Measurements from ENCODE around the gene GNPNAT1. TPM values are rescaled to one million over a fixed set of nuclear protein-coding genes. Genes with fewer than 3 reads are reported as not detected.
"Not testable (repeated sequence)": the region's sequence is repeated elsewhere in the genome, so short reads cannot be mapped to it uniquely, and the experiment has no call there.

GNPNAT1 gene
- total RNA-seq, 1 donor from 2014 or later: 14.9 TPM

GRCh38 chr14:52792097-52792415 is 649 bp upstream of the GNPNAT1 start:
- no peak for ATAC-seq
- DNase-seq (ENCODE audit: low spot score): no peak
- intact Hi-C loops (cut with DNase I): loop anchor here (2.0 kb wide), 1 partner anchor 67 kb away; no protein-coding TSS in a partner anchor

- no peak for ATAC-seq
- intact Hi-C loops (cut with DNase I): no loop called here
- no peak for DNase-seq (ENCODE audit: low spot score)
Measured at GRCh38 chr14:52790756-52791222, 618 bp downstream of the GNPNAT1 start.

- DNase-seq (ENCODE audit: low spot score) (no peak), ATAC-seq (no peak)
- intact Hi-C loops (cut with DNase I): no loop called here
Measured at GRCh38 chr14:52790011-52790755, 1.2 kb downstream of the GNPNAT1 start.

- no peak for DNase-seq (ENCODE audit: low spot score)
- intact Hi-C loops (cut with DNase I): no loop called here
- ATAC-seq: no peak
Measured at GRCh38 chr14:52789118-52789517, 2.3 kb downstream of the GNPNAT1 start.

GRCh38 chr14:52786887-52787286 is 4.5 kb downstream of the GNPNAT1 start:
- no peak for DNase-seq (ENCODE audit: low spot score)
- intact Hi-C loops (cut with DNase I): no loop called here
- no peak for ATAC-seq

GRCh38 chr14:52783206-52783605 is 8.2 kb downstream of the GNPNAT1 start:
- intact Hi-C loops (cut with DNase I): no loop called here

GRCh38 chr14:52781629-52782028 is 9.8 kb downstream of the GNPNAT1 start:
- intact Hi-C loops (cut with DNase I): no loop called here
- DNase-seq (ENCODE audit: low spot score): no peak
- no peak for ATAC-seq

More at GRCh38 chr14:52783206-52783605, 8.2 kb downstream of the GNPNAT1 start:
- DNase-seq (ENCODE audit: low spot score) (no peak), ATAC-seq (no peak)

GRCh38 chr14:52780893-52781292 is 10.5 kb downstream of the GNPNAT1 start:
- no peak for DNase-seq (ENCODE audit: low spot score)
- no peak for ATAC-seq
- intact Hi-C loops (cut with DNase I): no loop called here

- ATAC-seq: no peak
- intact Hi-C loops (cut with DNase I): no loop called here
- DNase-seq (ENCODE audit: low spot score): no peak
Measured at GRCh38 chr14:52778702-52779101, 12.7 kb downstream of the GNPNAT1 start.

GRCh38 chr14:52776816-52777215 is 14.6 kb downstream of the GNPNAT1 start:
- DNase-seq (ENCODE audit: low spot score) (no peak), ATAC-seq (no peak)
- intact Hi-C loops (cut with DNase I): no loop called here

GRCh38 chr14:52769887-52770286 is 21.5 kb downstream of the GNPNAT1 start:
- no peak for ATAC-seq
- DNase-seq (ENCODE audit: low spot score): no peak
- intact Hi-C loops (cut with DNase I): no loop called here

GRCh38 chr14:52767058-52767833 is 24.2 kb downstream of the GNPNAT1 start:
- DNase-seq (ENCODE audit: low spot score) (no peak), ATAC-seq (no peak)
- intact Hi-C loops (cut with DNase I): no loop called here

- DNase-seq (ENCODE audit: low spot score); ATAC-seq; intact Hi-C loops (cut with DNase I): not testable (repeated sequence)
Measured at GRCh38 chr14:52762923-52763322, 28.5 kb downstream of the GNPNAT1 start.

- ATAC-seq (no peak), DNase-seq (ENCODE audit: low spot score) (no peak)
- intact Hi-C loops (cut with DNase I): no loop called here
Measured at GRCh38 chr14:52759145-52759544, 32.3 kb downstream of the GNPNAT1 start.

- ATAC-seq (no peak), DNase-seq (ENCODE audit: low spot score) (no peak)
- intact Hi-C loops (cut with DNase I): no loop called here
Measured at GRCh38 chr14:52755607-52756316, 35.6 kb downstream of the GNPNAT1 start.

- DNase-seq (ENCODE audit: low spot score): no peak
- ATAC-seq: no peak
- intact Hi-C loops (cut with DNase I): no loop called here
Measured at GRCh38 chr14:52748647-52749292, 42.6 kb downstream of the GNPNAT1 start.

- DNase-seq (ENCODE audit: low spot score) (no peak), ATAC-seq (no peak)
- intact Hi-C loops (cut with DNase I): no loop called here
Measured at GRCh38 chr14:52741865-52742264, 49.5 kb downstream of the GNPNAT1 start.

- ATAC-seq (no peak), DNase-seq (ENCODE audit: low spot score) (no peak)
- intact Hi-C loops (cut with DNase I): no loop called here
Measured at GRCh38 chr14:52740751-52741150, 50.7 kb downstream of the GNPNAT1 start.

- DNase-seq (ENCODE audit: low spot score) (no peak), ATAC-seq (no peak)
- intact Hi-C loops (cut with DNase I): no loop called here
Measured at GRCh38 chr14:52738409-52738808, 53.0 kb downstream of the GNPNAT1 start.

All from sciatic nerve (tissue), 2 donors.